HG02840 (cell line): Measurements from ENCODE around the gene FASTKD3.

Source experiments
- ATAC-seq: cut with Tn5 transposase; IDR thresholded peaks from one replicate; pipeline ENCODE4 v1.9.1; 2021; ENCODE audit warnings: mild to moderate bottlenecking, moderate library complexity, moderate number of reproducible peaks; ENCODE audit not compliant: unreplicated experiment, low FRiP score

FASTKD3 gene

DNA sequence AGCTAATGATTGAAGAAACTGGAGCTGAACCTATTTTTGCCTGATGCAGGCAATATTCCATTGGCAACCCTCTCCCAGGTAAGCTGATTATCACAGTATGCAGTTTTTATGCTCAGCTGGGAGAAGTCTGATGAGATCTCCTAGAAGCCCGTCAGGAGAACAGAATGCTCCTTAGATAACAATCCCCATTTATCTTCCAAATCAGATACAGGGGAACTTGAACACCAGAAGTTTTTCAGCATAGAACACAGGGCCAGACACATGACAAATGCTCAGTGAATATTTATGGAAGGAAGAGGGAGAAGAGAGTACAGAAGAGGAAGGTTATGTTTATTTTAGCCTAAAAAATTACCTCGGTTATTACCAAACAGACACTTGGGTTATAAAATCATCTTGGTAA, 55.8 kb downstream of the FASTKD3 start:
- ATAC-seq = no peak

DNA sequence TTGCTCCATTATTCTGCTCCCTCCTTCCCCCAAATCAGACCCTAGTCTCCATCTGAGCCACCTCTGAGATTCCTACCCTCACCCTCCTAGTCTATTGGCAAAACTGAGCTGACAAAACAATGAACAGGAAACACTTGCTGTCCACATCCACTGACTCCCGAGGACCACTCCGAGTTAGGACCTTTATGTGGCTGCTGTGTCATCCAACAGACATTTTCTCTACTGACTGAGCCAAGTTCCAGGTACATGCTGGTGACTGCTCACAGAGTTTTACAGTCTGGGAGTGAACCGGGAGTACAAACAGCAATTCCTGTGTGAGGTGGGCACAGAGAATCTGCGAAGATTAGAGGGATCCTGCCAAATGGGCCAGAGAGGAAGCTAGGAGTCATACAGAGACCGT, 57.1 kb downstream of the FASTKD3 start:
- no peak for ATAC-seq
